Suprapubic skin (tissue), 4 donors: ENCODE measurements around the gene DRC7. TPM values are rescaled to one million over a fixed set of nuclear protein-coding genes. Genes with fewer than 3 reads are reported as not detected.

ENCODE experiments used
- DNase-seq, 2 donors: peaks; one replicate each; pipeline ENCODE4 v3.0.0-alpha.2; 2019; ENCODE audit warnings: low spot score in 2 of 2
- H3K27ac ChIP-seq: fragments of 200-600 bp; sonication (generic); one replicate; pipeline ENCODE4 v1.5.1; 2019
- H3K27me3 ChIP-seq: fragments of 200-600 bp; sonication (generic); one replicate; pipeline ENCODE4 v1.5.1; 2019
- H3K36me3 ChIP-seq: fragments of 200-600 bp; sonication (generic); one replicate; pipeline ENCODE4 v1.5.1; 2019
- H3K4me1 ChIP-seq: fragments of 200-600 bp; sonication (generic); one replicate; pipeline ENCODE4 v1.5.1; 2019
- H3K4me3 ChIP-seq: fragments of 200-600 bp; sonication (generic); one replicate; pipeline ENCODE4 v1.5.1; 2019; ENCODE audit warnings: mild to moderate bottlenecking
- H3K9me3 ChIP-seq: fragments of 200-600 bp; sonication (generic); one replicate; pipeline ENCODE4 v1.5.1; 2019
- CTCF ChIP-seq, 2 donors: fragments of 200-600 bp in 1 of 2; fragments of 450-650 bp in 1 of 2; sonication (generic) in 1 of 2; IDR thresholded peaks; one replicate each; pipeline ENCODE4 v1.5.1; 2016 to 2019; ENCODE audit warnings: antibody characterized with exemption in 2 of 2, mild to moderate bottlenecking in 1 of 2, moderate library complexity in 1 of 2
- EP300 ChIP-seq: sonication (generic); formaldehyde crosslinking; IDR thresholded peaks from one replicate; pipeline ENCODE4 v1.6.1; 2017; ENCODE audit warnings: antibody characterized with exemption
- POLR2A ChIP-seq, 2 donors: fragments of 450-650 bp; IDR thresholded peaks; one replicate each; pipeline ENCODE4 v1.6.1; 2017; ENCODE audit warnings: antibody characterized with exemption in 2 of 2, mild to moderate bottlenecking in 2 of 2, moderate library complexity in 2 of 2
- POLR2AphosphoS5 ChIP-seq, 3 donors: sonication (generic); formaldehyde crosslinking; IDR thresholded peaks; one replicate each; pipeline ENCODE4 v1.6.1; 2017; ENCODE audit warnings: antibody characterized with exemption in 3 of 3
- WGBS: methylation state at CpG from one replicate; pipeline ENCODE4 v1.1.5; 2018; 5-methylcytosine and 5-hydroxymethylcytosine counted together
- total RNA-seq, 4 donors: library from RNA; depleted of rRNA; stranded (reverse); fragments of >200 nt; gene quantifications; one replicate each; pipeline ENCODE4 v1.1.0, GENCODE V29; 2016

Gene DRC7
- total RNA-seq, 4 donors from 2014 or later, result not detected

GRCh38 chr16:57676553-57677085 is 18.0 kb upstream of the DRC7 start:
- Histone ChIP-seq H3K4me1 (peaks cover 7% of the 10 kb centered on the region), H3K27ac (peak overlapping the region; percentile 29), H3K9me3 (no peaks in the 10 kb centered on the region), H3K36me3 (no peaks in the 10 kb centered on the region), H3K4me3 (no peak overlapping the region), H3K27me3 (peaks cover 10% of the 10 kb centered on the region)
- 72% methylated on average over 4 of the region's 4 CpGs for WGBS
- TF ChIP-seq EP300 (no peak), POLR2A (IDR thresholded peaks at IDR 0.05) (no peak), POLR2AphosphoS5 (IDR thresholded peaks at IDR 0.05) (no peak), CTCF (IDR thresholded peaks at IDR 0.05) (no peak)
- peak in 1 of 2 donors; percentile 17 for DNase-seq

GRCh38 chr16:57677622-57678369 is 16.8 kb upstream of the DRC7 start:
- no peaks in the 10 kb centered on the region for H3K9me3 ChIP-seq
- peak in 1 of 2 donors; percentile 73 for DNase-seq
- TF ChIP-seq POLR2AphosphoS5 (IDR thresholded peaks at IDR 0.05) (no peak), CTCF (IDR thresholded peaks at IDR 0.05) (no peak), EP300 (no peak), POLR2A (IDR thresholded peaks at IDR 0.05) (no peak)
- peaks cover 7% of the 10 kb centered on the region for H3K4me1 ChIP-seq
- WGBS, result 44% methylated on average over 8 of the region's 14 CpGs
- H3K27me3 ChIP-seq, result peaks cover 8% of the 10 kb centered on the region
- no peak overlapping the region for H3K27ac ChIP-seq
- H3K36me3 ChIP-seq, result no peaks in the 10 kb centered on the region
- no peak overlapping the region for H3K4me3 ChIP-seq

GRCh38 chr16:57679016-57679415 is 15.6 kb upstream of the DRC7 start:
- WGBS, result no CpG with 5 or more reads among the region's 12 CpGs
- no peaks in the 10 kb centered on the region for H3K36me3 ChIP-seq
- peak in 1 of 2 donors; percentile 41 for DNase-seq
- no peak overlapping the region for H3K4me3 ChIP-seq
- H3K9me3 ChIP-seq, result no peaks in the 10 kb centered on the region
- TF ChIP-seq POLR2AphosphoS5 (IDR thresholded peaks at IDR 0.05), result no peak
- TF ChIP-seq CTCF (IDR thresholded peaks at IDR 0.05), result no peak
- TF ChIP-seq POLR2A (IDR thresholded peaks at IDR 0.05), result no peak
- TF ChIP-seq EP300, result no peak
- H3K27ac ChIP-seq, result no peak overlapping the region
- peaks cover 7% of the 10 kb centered on the region for H3K4me1 ChIP-seq
- peaks cover 4% of the 10 kb centered on the region for H3K27me3 ChIP-seq

- H3K27me3 ChIP-seq, result peaks cover 4% of the 10 kb centered on the region
- H3K27ac ChIP-seq, result no peak overlapping the region
- H3K4me3 ChIP-seq, result no peak overlapping the region
- WGBS, result 77% methylated on average over 7 of the region's 7 CpGs
- H3K4me1 ChIP-seq, result peaks cover 7% of the 10 kb centered on the region
- peak in 1 of 2 donors; percentile 24 for DNase-seq
- TF ChIP-seq POLR2A (IDR thresholded peaks at IDR 0.05) (no peak), CTCF (IDR thresholded peaks at IDR 0.05) (no peak)
- H3K9me3 ChIP-seq, result no peaks in the 10 kb centered on the region
- no peaks in the 10 kb centered on the region for H3K36me3 ChIP-seq
Observed at GRCh38 chr16:57679767-57680482, 14.7 kb upstream of the DRC7 start.

- peak in 1 of 2 donors; percentile 9 for DNase-seq
- peaks cover 4% of the 10 kb centered on the region for H3K27me3 ChIP-seq
- no peak overlapping the region for H3K27ac ChIP-seq
- H3K4me3 ChIP-seq, result no peak overlapping the region
- H3K9me3 ChIP-seq, result no peaks in the 10 kb centered on the region
- TF ChIP-seq POLR2AphosphoS5 (IDR thresholded peaks at IDR 0.05) (no peak), EP300 (no peak), CTCF (IDR thresholded peaks at IDR 0.05) (no peak), POLR2A (IDR thresholded peaks at IDR 0.05) (no peak)
- WGBS, result 76% methylated on average over 5 of the region's 5 CpGs
- peaks cover 7% of the 10 kb centered on the region for H3K4me1 ChIP-seq
- H3K36me3 ChIP-seq, result no peaks in the 10 kb centered on the region
Observed at GRCh38 chr16:57680842-57681375, 13.7 kb upstream of the DRC7 start.
